ENCODE data around the gene EHD4. TPM values are rescaled to one million over a fixed set of nuclear protein-coding genes. Genes with fewer than 3 reads are reported as not detected.

EHD4 gene
- polyA plus RNA-seq, 1 of the 3 experiments (the other 2 are of a cell fraction): 17.5 TPM

DNA sequence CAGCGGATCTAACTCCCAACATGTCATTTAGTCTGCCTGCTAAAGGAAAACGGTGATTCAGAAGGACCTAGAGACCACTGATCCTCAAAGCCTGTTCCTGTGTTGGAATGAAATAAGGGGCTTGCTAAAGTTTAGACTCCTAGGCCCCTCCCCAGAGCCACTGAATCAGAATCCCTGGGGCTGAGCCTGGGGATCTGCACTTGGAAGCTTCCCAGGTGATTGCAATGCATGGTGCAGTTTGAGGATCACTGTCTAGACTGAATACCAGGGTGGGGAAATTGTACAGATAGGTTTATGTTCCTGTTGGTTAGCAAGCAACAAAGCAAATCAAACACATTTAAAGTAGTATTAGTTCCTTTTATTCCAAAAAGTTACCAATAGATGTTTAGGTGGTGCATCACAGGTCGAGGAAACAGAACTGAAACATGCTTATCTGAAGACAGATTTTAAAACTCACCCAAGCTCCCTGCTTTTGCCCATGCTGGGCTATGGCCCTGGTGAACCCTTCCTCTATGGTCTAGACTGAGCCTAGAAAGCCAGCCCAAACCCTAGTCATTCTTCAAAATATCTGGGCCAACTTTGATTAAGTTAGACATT is 48.9 kb downstream of the EHD4 start:
- H3K4me1 ChIP-seq (ENCODE audit: control insufficient read depth in 1 of 2, insufficient read depth in 2 of 2, low read depth in 1 of 2, low read length in 1 of 2): peaks cover 0 to under 1% of the 10 kb centered on the region in 2 experiments; a peak in 3 of 4 replicates
- WGBS (ENCODE audit: low lambda C conversion rate): 98% methylated on average over 3 of the region's 3 CpGs

DNA sequence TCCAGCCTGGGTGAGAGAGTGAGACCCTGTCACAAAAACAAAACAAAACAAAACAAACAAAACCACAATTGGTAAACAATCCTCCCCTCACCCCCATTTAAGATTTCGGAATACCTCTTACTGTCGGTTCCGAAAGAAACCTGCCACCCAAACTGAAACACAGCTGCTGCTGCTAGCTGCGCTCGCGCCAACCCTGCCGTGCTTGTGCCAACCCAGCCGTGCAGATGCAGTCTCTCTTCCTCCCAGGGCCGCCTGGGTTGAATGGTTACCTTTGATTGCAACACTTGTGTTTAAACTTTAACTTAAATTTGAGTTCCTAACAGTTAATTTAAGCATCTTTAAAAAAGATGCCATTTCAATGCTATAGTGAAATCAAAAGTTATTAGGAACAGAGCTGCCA is 50.0 kb downstream of the EHD4 start:
- Histone ChIP-seq H3K79me2 (ENCODE audit: insufficient read depth) (0 out of 2 replicates have a peak, but pooled peaks cover 4% of the 10 kb centered on the region), H3K4me3 (ENCODE audit: low read depth in 2 of 2, low read length in 1 of 2) (no peak overlapping the region), H2AFZ (ENCODE audit: low read depth) (no peak overlapping the region), H3K4me2 (no peak overlapping the region), H3K36me3 (replicated peaks in 1 of 2; ENCODE audit: control insufficient read depth in 1 of 2, insufficient read depth in 2 of 2, low read length in 1 of 2) (peaks cover 4 to 7% of the 10 kb centered on the region in 2 experiments), H3K4me1 (ENCODE audit: control insufficient read depth in 1 of 2, insufficient read depth in 2 of 2, low read depth in 1 of 2, low read length in 1 of 2) (peaks cover 3 to 8% of the 10 kb centered on the region in 2 experiments; a peak in 2 of 4 replicates), H3K27ac (ENCODE audit: low read depth in 2 of 2, low read length in 1 of 2) (no peak overlapping the region), H3K9me2 (no peaks in the 10 kb centered on the region), H3K9me3 (no peaks in the 10 kb centered on the region), H4K20me1 (ENCODE audit: insufficient read depth) (0 out of 2 replicates have a peak, but pooled peaks cover 2% of the 10 kb centered on the region), H3K9ac (no peak overlapping the region), H3K27me3 (ENCODE audit: insufficient read depth) (no peaks in the 10 kb centered on the region), H3F3A (replicated peaks; ENCODE audit: insufficient read depth) (peaks cover 5% of the 10 kb centered on the region)
- ChIA-PET POLR2A (no interaction called here), CTCF (interaction anchor here (0.9 to 2.1 kb wide), 2 partner anchors 11 to 14 kb away, joined by 4 to 5 read pairs; no protein-coding TSS in a partner anchor)
- 95% methylated on average over 9 of the region's 9 CpGs for WGBS (ENCODE audit: low lambda C conversion rate)
- DNase-seq: no peak
- TF ChIP-seq, protein P1, sequence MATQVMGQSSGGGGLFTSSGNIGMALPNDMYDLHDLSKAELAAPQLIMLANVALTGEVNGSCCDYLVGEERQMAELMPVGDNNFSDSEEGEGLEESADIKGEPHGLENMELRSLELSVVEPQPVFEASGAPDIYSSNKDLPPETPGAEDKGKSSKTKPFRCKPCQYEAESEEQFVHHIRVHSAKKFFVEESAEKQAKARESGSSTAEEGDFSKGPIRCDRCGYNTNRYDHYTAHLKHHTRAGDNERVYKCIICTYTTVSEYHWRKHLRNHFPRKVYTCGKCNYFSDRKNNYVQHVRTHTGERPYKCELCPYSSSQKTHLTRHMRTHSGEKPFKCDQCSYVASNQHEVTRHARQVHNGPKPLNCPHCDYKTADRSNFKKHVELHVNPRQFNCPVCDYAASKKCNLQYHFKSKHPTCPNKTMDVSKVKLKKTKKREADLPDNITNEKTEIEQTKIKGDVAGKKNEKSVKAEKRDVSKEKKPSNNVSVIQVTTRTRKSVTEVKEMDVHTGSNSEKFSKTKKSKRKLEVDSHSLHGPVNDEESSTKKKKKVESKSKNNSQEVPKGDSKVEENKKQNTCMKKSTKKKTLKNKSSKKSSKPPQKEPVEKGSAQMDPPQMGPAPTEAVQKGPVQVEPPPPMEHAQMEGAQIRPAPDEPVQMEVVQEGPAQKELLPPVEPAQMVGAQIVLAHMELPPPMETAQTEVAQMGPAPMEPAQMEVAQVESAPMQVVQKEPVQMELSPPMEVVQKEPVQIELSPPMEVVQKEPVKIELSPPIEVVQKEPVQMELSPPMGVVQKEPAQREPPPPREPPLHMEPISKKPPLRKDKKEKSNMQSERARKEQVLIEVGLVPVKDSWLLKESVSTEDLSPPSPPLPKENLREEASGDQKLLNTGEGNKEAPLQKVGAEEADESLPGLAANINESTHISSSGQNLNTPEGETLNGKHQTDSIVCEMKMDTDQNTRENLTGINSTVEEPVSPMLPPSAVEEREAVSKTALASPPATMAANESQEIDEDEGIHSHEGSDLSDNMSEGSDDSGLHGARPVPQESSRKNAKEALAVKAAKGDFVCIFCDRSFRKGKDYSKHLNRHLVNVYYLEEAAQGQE (IDR thresholded peaks at IDR 0.05; ENCODE audit: low read depth, low read length): no peak
- TF ChIP-seq RFX5 (IDR thresholded peaks at IDR 0.05; ENCODE audit: low read length) (no peak), RXRA (IDR thresholded peaks at IDR 0.05; ENCODE audit: borderline replicate concordance, low read depth) (no peak), JUND (IDR thresholded peaks at IDR 0.05) (no peak)
- TF ChIP-seq, protein P2, sequence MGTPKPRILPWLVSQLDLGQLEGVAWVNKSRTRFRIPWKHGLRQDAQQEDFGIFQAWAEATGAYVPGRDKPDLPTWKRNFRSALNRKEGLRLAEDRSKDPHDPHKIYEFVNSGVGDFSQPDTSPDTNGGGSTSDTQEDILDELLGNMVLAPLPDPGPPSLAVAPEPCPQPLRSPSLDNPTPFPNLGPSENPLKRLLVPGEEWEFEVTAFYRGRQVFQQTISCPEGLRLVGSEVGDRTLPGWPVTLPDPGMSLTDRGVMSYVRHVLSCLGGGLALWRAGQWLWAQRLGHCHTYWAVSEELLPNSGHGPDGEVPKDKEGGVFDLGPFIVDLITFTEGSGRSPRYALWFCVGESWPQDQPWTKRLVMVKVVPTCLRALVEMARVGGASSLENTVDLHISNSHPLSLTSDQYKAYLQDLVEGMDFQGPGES (IDR thresholded peaks at IDR 0.05; ENCODE audit: low read depth, low read length): no peak
- TF ChIP-seq, protein P3, sequence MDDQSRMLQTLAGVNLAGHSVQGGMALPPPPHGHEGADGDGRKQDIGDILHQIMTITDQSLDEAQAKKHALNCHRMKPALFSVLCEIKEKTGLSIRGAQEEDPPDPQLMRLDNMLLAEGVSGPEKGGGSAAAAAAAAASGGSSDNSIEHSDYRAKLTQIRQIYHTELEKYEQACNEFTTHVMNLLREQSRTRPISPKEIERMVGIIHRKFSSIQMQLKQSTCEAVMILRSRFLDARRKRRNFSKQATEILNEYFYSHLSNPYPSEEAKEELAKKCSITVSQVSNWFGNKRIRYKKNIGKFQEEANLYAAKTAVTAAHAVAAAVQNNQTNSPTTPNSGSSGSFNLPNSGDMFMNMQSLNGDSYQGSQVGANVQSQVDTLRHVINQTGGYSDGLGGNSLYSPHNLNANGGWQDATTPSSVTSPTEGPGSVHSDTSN (IDR thresholded peaks at IDR 0.05): no peak

More for the DNA sequence above, 48.9 kb downstream of the EHD4 start:
- Histone ChIP-seq H2AFZ (ENCODE audit: low read depth) (no peak overlapping the region), H3F3A (replicated peaks; ENCODE audit: insufficient read depth) (no peaks in the 10 kb centered on the region), H4K20me1 (ENCODE audit: insufficient read depth) (no peaks in the 10 kb centered on the region), H3K36me3 (replicated peaks in 1 of 2; ENCODE audit: control insufficient read depth in 1 of 2, insufficient read depth in 2 of 2, low read length in 1 of 2) (peaks cover 4 to 7% of the 10 kb centered on the region in 2 experiments), H3K27ac (ENCODE audit: low read depth in 2 of 2, low read length in 1 of 2) (no peak overlapping the region), H3K9me3 (no peaks in the 10 kb centered on the region), H3K9me2 (no peaks in the 10 kb centered on the region), H3K9ac (no peak overlapping the region), H3K4me3 (ENCODE audit: low read depth in 2 of 2, low read length in 1 of 2) (no peak overlapping the region), H3K4me2 (no peak overlapping the region), H3K79me2 (ENCODE audit: insufficient read depth) (peaks cover 4% of the 10 kb centered on the region; the same call in 1 of the 2 replicates), H3K27me3 (ENCODE audit: insufficient read depth) (no peaks in the 10 kb centered on the region)
- ChIA-PET POLR2A (no interaction called here), CTCF (interaction anchor here (1.8 kb wide), 1 partner anchor 19 kb away, joined by 7 read pairs; no protein-coding TSS in a partner anchor)
- DNase-seq: no peak
- no peak for TF ChIP-seq EP300 (IDR thresholded peaks at IDR 0.05; ENCODE audit: borderline replicate concordance in 1 of 2, low read depth in 1 of 2, low read length in 1 of 2)
- no peak for TF ChIP-seq SMC3 (IDR thresholded peaks at IDR 0.05; ENCODE audit: low read depth, low read length)
- no peak for TF ChIP-seq TAF1 (IDR thresholded peaks at IDR 0.05; ENCODE audit: borderline replicate concordance, low read depth, low read length)
- TF ChIP-seq SIN3A (IDR thresholded peaks at IDR 0.05; ENCODE audit: borderline replicate concordance, low read depth, low read length): no peak
- TF ChIP-seq, protein P2 (IDR thresholded peaks at IDR 0.05; ENCODE audit: low read depth, low read length): no peak
- no peak for TF ChIP-seq GATA2 (CRISPR knock-in tag; IDR thresholded peaks at IDR 0.05)
- TF ChIP-seq NFIC (IDR thresholded peaks at IDR 0.05; ENCODE audit: borderline replicate concordance): no peak
- no peak for TF ChIP-seq CHD2 (IDR thresholded peaks at IDR 0.05; ENCODE audit: low read length, partially characterized antibody)
- TF ChIP-seq, protein P4, sequence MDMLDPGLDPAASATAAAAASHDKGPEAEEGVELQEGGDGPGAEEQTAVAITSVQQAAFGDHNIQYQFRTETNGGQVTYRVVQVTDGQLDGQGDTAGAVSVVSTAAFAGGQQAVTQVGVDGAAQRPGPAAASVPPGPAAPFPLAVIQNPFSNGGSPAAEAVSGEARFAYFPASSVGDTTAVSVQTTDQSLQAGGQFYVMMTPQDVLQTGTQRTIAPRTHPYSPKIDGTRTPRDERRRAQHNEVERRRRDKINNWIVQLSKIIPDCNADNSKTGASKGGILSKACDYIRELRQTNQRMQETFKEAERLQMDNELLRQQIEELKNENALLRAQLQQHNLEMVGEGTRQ (IDR thresholded peaks at IDR 0.05; ENCODE audit: borderline replicate concordance, low read depth, low read length): no peak
- no peak for TF ChIP-seq GABPA (IDR thresholded peaks at IDR 0.05; ENCODE audit: low read depth)
- no peak for TF ChIP-seq FOXM1 (IDR thresholded peaks at IDR 0.05; ENCODE audit: low read depth)
- no peak for TF ChIP-seq FOXJ3 (CRISPR knock-in tag; IDR thresholded peaks at IDR 0.05)
- TF ChIP-seq MEF2A (IDR thresholded peaks at IDR 0.05; ENCODE audit: borderline replicate concordance, low read depth): no peak
- TF ChIP-seq POLR2AphosphoS5 (IDR thresholded peaks at IDR 0.05; ENCODE audit: low read depth, low read length): no peak
- TF ChIP-seq, protein P5, sequence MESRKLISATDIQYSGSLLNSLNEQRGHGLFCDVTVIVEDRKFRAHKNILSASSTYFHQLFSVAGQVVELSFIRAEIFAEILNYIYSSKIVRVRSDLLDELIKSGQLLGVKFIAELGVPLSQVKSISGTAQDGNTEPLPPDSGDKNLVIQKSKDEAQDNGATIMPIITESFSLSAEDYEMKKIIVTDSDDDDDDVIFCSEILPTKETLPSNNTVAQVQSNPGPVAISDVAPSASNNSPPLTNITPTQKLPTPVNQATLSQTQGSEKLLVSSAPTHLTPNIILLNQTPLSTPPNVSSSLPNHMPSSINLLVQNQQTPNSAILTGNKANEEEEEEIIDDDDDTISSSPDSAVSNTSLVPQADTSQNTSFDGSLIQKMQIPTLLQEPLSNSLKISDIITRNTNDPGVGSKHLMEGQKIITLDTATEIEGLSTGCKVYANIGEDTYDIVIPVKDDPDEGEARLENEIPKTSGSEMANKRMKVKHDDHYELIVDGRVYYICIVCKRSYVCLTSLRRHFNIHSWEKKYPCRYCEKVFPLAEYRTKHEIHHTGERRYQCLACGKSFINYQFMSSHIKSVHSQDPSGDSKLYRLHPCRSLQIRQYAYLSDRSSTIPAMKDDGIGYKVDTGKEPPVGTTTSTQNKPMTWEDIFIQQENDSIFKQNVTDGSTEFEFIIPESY (IDR thresholded peaks at IDR 0.05; ENCODE audit: borderline replicate concordance, low read depth): no peak

All from SK-N-SH (cell line).